PFSK-1 (cell line): ENCODE results near the gene EIF4ENIF1.

Experiments used
- FOXP2 ChIP-seq: optimal IDR thresholded peaks from 2 replicates; pipeline ENCODE3; 2011; ENCODE audit warnings: borderline replicate concordance, control low read depth, inconsistent platforms; ENCODE audit not compliant: insufficient read depth; ENCODE audit errors: extremely low read length, extremely low read depth
- POLR2AphosphoS5 ChIP-seq: IDR thresholded peaks from 2 replicates; pipeline ENCODE4 v1.6.1; 2012; ENCODE audit warnings: low read depth, mild to moderate bottlenecking, control low read depth, low read length, moderate library complexity
- REST ChIP-seq, 2 experiments: IDR thresholded peaks; 2 replicates each; pipeline versions ENCODE4 v1.6.1 to v1.8.0; 2011 to 2012; ENCODE audit warnings: low read depth in 2 of 2, low read length in 2 of 2, control low read depth in 1 of 2, inconsistent platforms in 1 of 2, mild to moderate bottlenecking in 1 of 2, moderate library complexity in 1 of 2; ENCODE audit not compliant: insufficient read depth in 1 of 2
- SIN3A ChIP-seq: IDR thresholded peaks from 2 replicates; pipeline ENCODE4 v1.6.1; 2012; ENCODE audit warnings: mild to moderate bottlenecking, low read length, moderate library complexity, borderline replicate concordance; ENCODE audit not compliant: insufficient read depth
- TAF1 ChIP-seq: IDR thresholded peaks from 2 replicates; pipeline ENCODE4 v1.6.1; 2012; ENCODE audit warnings: low read length, control low read depth, borderline replicate concordance; ENCODE audit not compliant: insufficient read depth

EIF4ENIF1 gene

GRCh38 chr22:31394326-31394725 is 95.3 kb downstream of the EIF4ENIF1 start:
- no peak for TF ChIP-seq REST (IDR thresholded peaks at IDR 0.05; ENCODE audit: insufficient read depth in 1 of 2, low read depth in 2 of 2, low read length in 2 of 2)
- TF ChIP-seq FOXP2, result no peak
- TF ChIP-seq SIN3A, result no peak
- no peak for TF ChIP-seq TAF1
- TF ChIP-seq POLR2AphosphoS5, result no peak

- no peak for TF ChIP-seq POLR2AphosphoS5
Observed at GRCh38 chr22:31393893-31394292, 95.7 kb downstream of the EIF4ENIF1 start.
